GM10847 (cell line): Measurements from ENCODE around the gene SCNN1B.

Experiments used
- POLR2A ChIP-seq: IDR thresholded peaks from 2 replicates; pipeline ENCODE4 v1.6.1; 2011; ENCODE audit not compliant: insufficient read length; ENCODE audit errors: extremely low read depth

The SCNN1B gene

GRCh38 chr16:23306199-23307100 is 4.3 kb downstream of the SCNN1B start:
- TF ChIP-seq POLR2A = no peak

- TF ChIP-seq POLR2A = no peak
Observed at GRCh38 chr16:23310217-23310616, 8.1 kb downstream of the SCNN1B start.

GRCh38 chr16:23310744-23311143 is 8.6 kb downstream of the SCNN1B start:
- no peak for TF ChIP-seq POLR2A

- TF ChIP-seq POLR2A = no peak
Observed at GRCh38 chr16:23316232-23316631, 14.1 kb downstream of the SCNN1B start.

- TF ChIP-seq POLR2A = no peak
Observed at GRCh38 chr16:23316634-23317265, 14.6 kb downstream of the SCNN1B start.

- TF ChIP-seq POLR2A = no peak
Observed at GRCh38 chr16:23317266-23317661, 15.2 kb downstream of the SCNN1B start.

- TF ChIP-seq POLR2A = no peak
Observed at GRCh38 chr16:23317751-23318150, 15.6 kb downstream of the SCNN1B start.

GRCh38 chr16:23318639-23319038 is 16.5 kb downstream of the SCNN1B start:
- TF ChIP-seq POLR2A = no peak

GRCh38 chr16:23319861-23320615 is 17.9 kb downstream of the SCNN1B start:
- TF ChIP-seq POLR2A = no peak

- no peak for TF ChIP-seq POLR2A
Observed at GRCh38 chr16:23320693-23321092, 18.6 kb downstream of the SCNN1B start.

- TF ChIP-seq POLR2A = no peak
Observed at GRCh38 chr16:23321206-23321875, 19.2 kb downstream of the SCNN1B start.

- TF ChIP-seq POLR2A = no peak
Observed at GRCh38 chr16:23323224-23324030, 21.3 kb downstream of the SCNN1B start.

GRCh38 chr16:23324727-23325126 is 22.6 kb downstream of the SCNN1B start:
- no peak for TF ChIP-seq POLR2A

GRCh38 chr16:23327836-23328235 is 25.7 kb downstream of the SCNN1B start:
- TF ChIP-seq POLR2A = no peak
